T-helper 1 cell treated with Interleukin-12 subunit alpha and Interleukin-12 subunit beta and Interleukin-4 antibody, amounts not matched to agents 30 ng/mL and 1 ng/mL, for 36 hours (primary cell): ENCODE data around the gene CFAP410. TPM values are rescaled to one million over a fixed set of nuclear protein-coding genes. Genes with fewer than 3 reads are reported as not detected.

Source experiments
- intact Hi-C: fragments of 100-400 bp; cut with micrococcal nuclease; formaldehyde crosslinking; loops from one replicate; pipeline ENCODE4 v1.15.1; 2024
- total RNA-seq: library from RNA; stranded (reverse); gene quantifications from 2 replicates; pipeline ENCODE4 v1.2.3, GENCODE V29; 2022

Gene CFAP410
- total RNA-seq, 1 donor from 2014 or later, result 17.8 TPM

GRCh38 chr21:44301141-44301540 lies 38.0 kb downstream of the CFAP410 start:
- intact Hi-C loops, result loop anchor here (5.0 kb wide), 2 partner anchors 176 to 234 kb away; no protein-coding TSS in a partner anchor

GRCh38 chr21:44300262-44300959 lies 38.8 kb downstream of the CFAP410 start:
- intact Hi-C loops, result loop anchor here (5.0 kb wide), 2 partner anchors 177 to 233 kb away; no protein-coding TSS in a partner anchor

- intact Hi-C loops, result loop anchor here (2.0 to 5.0 kb wide), 5 partner anchors 37 to 287 kb away; partner anchors contain the start of genes LRRC3 and TRAPPC10
These were observed 39.5 kb downstream of the CFAP410 start, which contains the start of gene PFKL for GRCh38 chr21:44299458-44300261. Gene PFKL (plus strand): TSS chr21:44300053. CDS start chr21:44300106, 53 bp downstream.

DNA sequence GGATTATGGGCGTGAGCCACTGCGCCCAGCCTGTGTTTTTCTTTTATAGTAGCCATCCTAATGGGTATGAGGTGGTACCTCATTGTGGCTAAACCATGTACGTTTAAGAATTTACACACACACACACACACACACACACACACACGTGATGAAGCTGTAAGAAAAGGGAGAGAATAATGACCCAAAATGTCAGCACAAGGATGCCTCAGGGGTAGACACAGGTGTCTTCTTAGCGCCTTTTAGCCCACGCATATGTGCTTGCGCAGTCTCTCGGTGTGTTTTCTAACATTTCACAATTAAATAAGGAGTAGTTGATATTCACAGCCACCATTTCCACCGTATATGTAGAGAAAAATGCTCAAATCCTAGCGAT lies 40.1 kb downstream of the CFAP410 start:
- intact Hi-C loops, result loop anchor here (2.0 to 5.0 kb wide), 3 partner anchors 38 to 286 kb away; partner anchors contain the start of genes LRRC3 and TRAPPC10

DNA sequence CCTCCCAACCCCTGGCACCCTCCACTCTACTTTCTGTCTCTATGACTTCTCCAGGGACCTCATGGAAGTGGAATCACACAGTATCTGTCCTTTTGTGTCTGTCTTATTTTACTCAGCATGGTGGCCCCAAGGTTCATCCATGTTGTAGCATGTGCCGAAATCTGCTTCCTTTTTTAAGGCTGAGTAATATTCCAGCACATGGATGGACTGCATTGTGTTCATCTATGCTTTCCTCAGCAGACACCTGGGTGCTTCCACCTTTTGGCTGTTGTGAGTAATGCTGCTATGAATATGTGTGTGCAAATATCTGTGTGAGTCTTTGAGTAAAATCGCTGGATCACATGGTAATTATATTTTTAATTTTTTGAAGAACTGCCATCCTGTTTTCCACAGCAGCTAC lies 40.9 kb downstream of the CFAP410 start:
- intact Hi-C loops, result loop anchor here (2.0 to 5.0 kb wide), 3 partner anchors 38 to 286 kb away; partner anchors contain the start of genes LRRC3 and TRAPPC10

GRCh38 chr21:44297525-44298290 lies 41.5 kb downstream of the CFAP410 start:
- intact Hi-C loops, result loop anchor here (2.0 to 5.0 kb wide), 3 partner anchors 39 to 285 kb away; partner anchors contain the start of genes LRRC3 and TRAPPC10

- intact Hi-C loops, result loop anchor here (5.0 kb wide), 1 partner anchor 160 kb away; the partner anchor contains the start of gene LRRC3
These were observed 42.3 kb downstream of the CFAP410 start for GRCh38 chr21:44296916-44297315.

GRCh38 chr21:44296103-44296519 lies 43.1 kb downstream of the CFAP410 start:
- intact Hi-C loops, result loop anchor here (5.0 kb wide), 1 partner anchor 161 kb away; the partner anchor contains the start of gene LRRC3

- intact Hi-C loops, result loop anchor here (5.0 kb wide), 1 partner anchor 162 kb away; the partner anchor contains the start of gene LRRC3
These were observed 43.5 kb downstream of the CFAP410 start for GRCh38 chr21:44295646-44296045.

DNA sequence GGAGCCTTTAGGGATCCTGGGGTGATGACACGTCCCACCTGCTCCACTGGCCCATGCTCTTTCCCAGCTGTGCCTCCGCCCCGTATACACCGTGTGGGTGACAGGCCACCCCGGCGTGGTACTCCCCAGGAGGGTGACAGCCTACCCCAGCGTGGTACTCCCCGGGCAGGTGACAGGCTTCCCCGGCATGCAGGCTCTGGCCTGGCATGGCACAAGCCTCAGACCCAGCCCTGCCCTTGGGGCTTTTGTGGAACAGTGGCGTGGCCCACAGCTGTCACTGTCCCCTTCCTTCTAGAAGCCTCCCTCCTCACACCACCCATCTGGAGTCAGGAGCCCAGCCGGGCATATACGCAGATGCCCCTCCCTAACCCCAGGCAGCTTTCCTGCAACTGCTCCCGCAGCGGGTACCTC lies 44.0 kb downstream of the CFAP410 start:
- intact Hi-C loops, result loop anchor here (5.0 kb wide), 1 partner anchor 162 kb away; the partner anchor contains the start of gene LRRC3

- intact Hi-C loops, result loop anchor here (5.0 kb wide), 1 partner anchor 163 kb away; the partner anchor contains the start of gene LRRC3
These were observed 44.6 kb downstream of the CFAP410 start for GRCh38 chr21:44294391-44295162.

DNA sequence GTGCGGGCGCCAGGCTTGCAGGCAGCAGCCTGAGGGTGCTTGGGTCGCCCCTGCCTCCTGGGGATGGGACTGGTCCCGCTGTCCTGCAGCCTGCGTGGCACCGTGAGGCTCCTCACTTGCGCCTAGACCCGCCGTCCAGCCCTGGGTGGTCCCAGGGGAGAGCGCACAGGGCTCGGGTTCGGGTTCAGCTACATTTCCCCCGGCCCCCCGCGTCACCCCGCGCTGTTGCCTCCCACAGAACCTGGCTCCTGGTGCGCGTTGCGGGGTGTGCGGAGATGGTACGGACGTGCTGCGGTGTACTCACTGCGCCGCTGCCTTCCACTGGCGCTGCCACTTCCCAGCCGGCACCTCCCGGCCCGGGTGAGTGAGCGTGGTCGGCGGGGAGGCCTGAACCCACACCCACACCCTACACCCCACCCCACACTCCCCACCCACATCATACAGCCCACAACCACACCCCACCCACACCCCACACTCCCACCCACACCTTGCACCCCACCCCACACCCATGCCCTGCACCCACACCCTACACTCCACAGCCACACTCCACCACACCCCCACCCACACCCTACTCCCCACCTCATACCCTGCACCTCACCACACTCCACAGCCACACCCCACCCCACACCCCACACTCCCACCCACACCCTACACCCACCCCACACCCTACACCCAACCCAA lies 45.5 kb downstream of the CFAP410 start:
- intact Hi-C loops, result no loop called here

- intact Hi-C loops, result no loop called here
These were observed 46.4 kb downstream of the CFAP410 start for GRCh38 chr21:44292812-44293195.

- intact Hi-C loops, result no loop called here
These were observed 47.0 kb downstream of the CFAP410 start for GRCh38 chr21:44291936-44292811.

GRCh38 chr21:44291078-44291935 lies 47.9 kb downstream of the CFAP410 start:
- intact Hi-C loops, result no loop called here

DNA sequence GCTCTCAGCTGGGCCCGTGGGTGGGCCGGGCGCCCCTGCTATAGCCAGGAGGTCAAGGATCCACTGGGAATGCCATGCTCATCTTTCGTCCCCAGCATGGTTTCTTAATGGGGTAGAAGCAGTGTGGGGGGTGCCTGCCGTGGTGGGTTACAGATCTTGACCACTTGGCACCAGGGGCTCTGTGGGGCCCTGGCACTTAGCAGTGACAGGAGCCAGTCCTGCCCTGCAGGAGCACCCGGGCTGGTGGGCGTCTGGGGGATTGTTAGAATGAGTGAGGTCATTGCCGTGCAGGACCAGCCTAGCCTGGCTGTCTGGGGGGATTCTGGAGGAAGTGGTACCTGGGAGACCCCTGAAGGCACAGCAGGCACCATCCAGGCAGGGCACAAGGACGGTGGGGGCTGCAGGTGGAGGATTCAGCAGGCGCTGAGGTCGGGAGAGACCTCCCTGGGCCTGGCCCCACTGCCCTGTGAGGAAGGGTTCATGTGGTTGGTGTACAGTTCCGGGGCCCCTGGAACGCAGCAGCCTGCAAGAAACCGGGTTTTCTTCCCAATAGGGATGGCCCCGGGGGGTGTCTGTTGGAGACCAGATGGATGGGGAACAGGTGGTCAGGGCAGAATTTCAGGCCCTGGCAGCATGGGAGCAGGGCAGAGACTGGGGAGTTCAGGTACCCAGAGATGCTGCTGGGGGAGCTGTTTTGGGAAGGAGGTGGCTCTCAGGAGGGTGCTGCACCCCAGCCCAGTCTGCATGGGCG lies 48.7 kb downstream of the CFAP410 start:
- intact Hi-C loops, result no loop called here
